Activated CD8-positive, alpha-beta memory T cell treated with anti-CD3 and anti-CD28 coated beads for 48 hours (primary cell): ENCODE results near the gene PCBP2.
"Not testable (repeated sequence)": the region's sequence is repeated elsewhere in the genome, so short reads cannot be mapped to it uniquely, and the experiment has no call there.

Source experiments
- DNase-seq, 3 experiments: peaks; one replicate each; pipeline ENCODE4 v3.0.0-alpha.2; 2020; ENCODE audit warnings: low read depth in 2 of 3, low spot score in 2 of 3

The PCBP2 gene

GRCh38 chr12:53441040-53441833 is 10.7 kb upstream of the PCBP2 start, which contains the start of gene PRR13:
TSS of gene PRR13 (plus strand) at chr12:53441734. CDS start at chr12:53442715, 981 bp downstream.
- peak; percentile 91 to 93 (median 93) for DNase-seq

- DNase-seq = no peak
Measured at GRCh38 chr12:53443955-53444354, 7.9 kb upstream of the PCBP2 start.

- DNase-seq = not testable (repeated sequence)
Measured at GRCh38 chr12:53444593-53445325, 7.1 kb upstream of the PCBP2 start.

- DNase-seq = no peak
Measured at GRCh38 chr12:53450936-53451335, 966 bp upstream of the PCBP2 start.

- peak; percentile 48 to 56 (median 53) for DNase-seq
Measured at GRCh38 chr12:53452159-53453077, 516 bp downstream of the PCBP2 start.

GRCh38 chr12:53453953-53454640 is 2.2 kb downstream of the PCBP2 start:
- no peak for DNase-seq

GRCh38 chr12:53454707-53455106 is 2.8 kb downstream of the PCBP2 start:
- DNase-seq = no peak

- DNase-seq = no peak
Measured at GRCh38 chr12:53456654-53457366, 4.9 kb downstream of the PCBP2 start.

- no peak for DNase-seq
Measured at GRCh38 chr12:53459097-53459496, 7.2 kb downstream of the PCBP2 start.

GRCh38 chr12:53461059-53461458 is 9.2 kb downstream of the PCBP2 start:
- no peak for DNase-seq

GRCh38 chr12:53461591-53461990 is 9.7 kb downstream of the PCBP2 start:
- no peak for DNase-seq

GRCh38 chr12:53462935-53463334 is 11.0 kb downstream of the PCBP2 start:
- DNase-seq = no peak

GRCh38 chr12:53463802-53464560 is 12.1 kb downstream of the PCBP2 start:
- no peak for DNase-seq

- no peak for DNase-seq
Measured at GRCh38 chr12:53464685-53465418, 12.9 kb downstream of the PCBP2 start.

GRCh38 chr12:53465679-53466078 is 13.8 kb downstream of the PCBP2 start:
- DNase-seq = no peak

- DNase-seq = no peak
Measured at GRCh38 chr12:53466640-53467039, 14.7 kb downstream of the PCBP2 start.

GRCh38 chr12:53467082-53467481 is 15.2 kb downstream of the PCBP2 start:
- no peak for DNase-seq

GRCh38 chr12:53467880-53468279 is 16.0 kb downstream of the PCBP2 start:
- DNase-seq = no peak

GRCh38 chr12:53468282-53468681 is 16.4 kb downstream of the PCBP2 start:
- DNase-seq = no peak
